Measurements from ENCODE around the gene TMED6.
A peak's percentile ranks its signal among the peaks of the same experiment; 100 is the strongest.

TMED6 gene

DNA sequence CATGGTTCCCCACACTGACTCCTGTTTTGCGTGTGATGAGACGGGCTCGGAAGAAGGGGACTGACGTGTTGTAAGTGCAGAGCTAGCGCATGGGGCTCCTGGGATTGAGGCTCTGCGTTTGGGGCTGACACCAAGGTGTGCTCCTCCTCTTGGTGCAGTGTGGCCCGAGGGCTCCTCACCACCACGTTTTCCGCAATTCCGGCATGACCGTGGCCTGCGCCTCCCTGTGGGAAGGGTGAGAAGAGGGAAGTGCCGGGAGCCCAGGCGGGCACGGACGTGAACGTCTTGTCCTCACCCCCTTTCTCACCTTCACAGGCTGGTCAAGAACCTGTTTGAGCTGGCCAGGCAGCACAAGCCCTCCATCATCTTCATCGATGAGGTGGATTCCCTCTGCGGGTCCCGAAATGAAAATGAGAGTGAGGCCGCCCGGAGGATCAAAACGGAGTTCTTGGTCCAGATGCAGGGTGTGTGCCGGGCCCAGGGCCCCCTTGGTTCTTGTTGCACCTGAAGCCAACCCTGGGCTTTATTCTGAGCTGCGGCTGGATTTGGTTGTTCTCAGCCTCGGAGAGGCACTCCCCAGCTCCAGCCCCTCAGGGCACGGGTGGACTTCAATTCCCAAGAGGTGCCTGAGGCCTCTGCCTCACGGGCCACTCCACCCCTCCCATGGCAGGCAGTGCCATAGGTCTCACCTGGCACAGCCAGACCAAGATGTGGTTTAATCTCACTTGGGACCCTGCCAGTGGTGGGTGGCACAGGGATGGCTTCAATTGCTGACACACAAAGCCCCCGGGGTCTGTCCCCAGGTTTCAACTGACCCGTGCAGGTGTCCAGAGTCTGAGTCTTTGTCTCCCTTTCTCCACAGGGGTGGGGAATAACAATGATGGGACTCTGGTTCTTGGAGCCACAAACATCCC lies 31.5 kb downstream of the TMED6 start:
- Histone ChIP-seq H2BK120ac (ENCODE audit: low read depth, low read length) (no peak overlapping the region), H2AFZ (ENCODE audit: low read length) (no peak overlapping the region), H3K9me3 (replicated peaks in 1 of 2; ENCODE audit: control insufficient read depth in 2 of 2, insufficient read depth in 1 of 2, low read depth in 1 of 2, low read length in 2 of 2) (peaks cover 0 to 2% of the 10 kb centered on the region in 2 donors), H3K36me3 (replicated peaks in 1 of 2; ENCODE audit: control insufficient read depth in 2 of 2, insufficient read depth in 2 of 2, low read length in 2 of 2) (peaks cover 80 to 97% of the 10 kb centered on the region in 2 donors), H3K4me3 (ENCODE audit: low read length in 2 of 2) (no peak overlapping the region), H3K9ac (ENCODE audit: low read depth, low read length, poor library complexity) (peak overlapping the region; percentile 21), H3K27me3 (ENCODE audit: control insufficient read depth in 3 of 3, insufficient read depth in 3 of 3, low read depth in 1 of 3, low read length in 3 of 3) (no peaks in the 10 kb centered on the region), H2BK12ac (ENCODE audit: low read length) (no peak overlapping the region), H4K91ac (ENCODE audit: low read depth, low read length, poor library complexity) (no peak overlapping the region), H3K4me1 (ENCODE audit: control insufficient read depth in 2 of 2, insufficient read depth in 1 of 2, low read depth in 1 of 2, low read length in 2 of 2) (no peaks in the 10 kb centered on the region), H3K79me1 (ENCODE audit: low read depth, low read length) (peaks cover 25% of the 10 kb centered on the region), H2AK5ac (ENCODE audit: low read depth, low read length) (no peak overlapping the region), H3K14ac (ENCODE audit: low read length) (no peak overlapping the region), H3K4ac (ENCODE audit: low read length) (no peak overlapping the region), H2BK15ac (ENCODE audit: low read length) (no peak overlapping the region), H3K23ac (ENCODE audit: low read depth, low read length, poor library complexity) (no peak overlapping the region), H3K4me2 (ENCODE audit: insufficient read depth, low read length, poor library complexity, severe bottlenecking) (no peak overlapping the region), H4K8ac (ENCODE audit: low read depth, low read length) (no peak overlapping the region), H3K27ac (replicated peaks; ENCODE audit: low read length) (no peak overlapping the region), H3K18ac (ENCODE audit: low read length) (no peak overlapping the region), H2BK5ac (ENCODE audit: low read length) (peak overlapping the region; percentile 69)
- no peak for DNase-seq (ENCODE audit: low spot score)
- WGBS, 2 donors (ENCODE audit: extremely low coverage in 2 of 2, insufficient read length in 2 of 2, insufficient replicate concordance in 1 of 2), result no CpG with 5 or more reads among the region's 30 CpGs

DNA sequence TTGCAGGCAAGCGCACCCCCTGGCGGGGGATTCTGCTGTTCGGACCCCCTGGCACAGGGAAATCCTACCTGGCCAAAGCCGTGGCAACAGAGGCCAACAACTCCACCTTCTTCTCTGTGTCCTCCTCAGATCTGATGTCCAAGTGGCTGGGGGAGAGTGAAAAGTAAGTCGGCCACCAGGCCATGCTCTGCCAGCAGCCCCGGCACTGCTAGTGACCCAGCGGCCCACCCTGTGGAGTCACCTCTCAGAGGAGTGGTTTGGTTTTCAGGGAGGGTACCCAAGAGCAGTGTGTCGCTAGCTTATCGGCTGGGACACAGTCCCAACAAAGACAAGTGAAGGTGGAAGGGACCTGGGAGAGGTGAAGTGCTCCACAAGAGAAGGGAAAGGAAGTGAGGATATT lies 32.2 kb downstream of the TMED6 start:
- Histone ChIP-seq H3K27me3 (ENCODE audit: control insufficient read depth in 3 of 3, insufficient read depth in 3 of 3, low read depth in 1 of 3, low read length in 3 of 3) (no peaks in the 10 kb centered on the region), H3K79me1 (ENCODE audit: low read depth, low read length) (peaks cover 22% of the 10 kb centered on the region), H3K4me2 (ENCODE audit: insufficient read depth, low read length, poor library complexity, severe bottlenecking) (no peak overlapping the region), H3K4me1 (ENCODE audit: control insufficient read depth in 2 of 2, insufficient read depth in 1 of 2, low read depth in 1 of 2, low read length in 2 of 2) (no peaks in the 10 kb centered on the region), H4K91ac (ENCODE audit: low read depth, low read length, poor library complexity) (no peak overlapping the region), H2BK120ac (ENCODE audit: low read depth, low read length) (no peak overlapping the region), H3K4ac (ENCODE audit: low read length) (no peak overlapping the region), H3K4me3 (ENCODE audit: low read length in 2 of 2) (no peak overlapping the region), H2AK5ac (ENCODE audit: low read depth, low read length) (no peak overlapping the region), H3K14ac (ENCODE audit: low read length) (no peak overlapping the region), H2BK12ac (ENCODE audit: low read length) (no peak overlapping the region), H3K18ac (ENCODE audit: low read length) (no peak overlapping the region), H3K9me3 (replicated peaks in 1 of 2; ENCODE audit: control insufficient read depth in 2 of 2, insufficient read depth in 1 of 2, low read depth in 1 of 2, low read length in 2 of 2) (peaks cover 0 to 2% of the 10 kb centered on the region in 2 donors), H2AFZ (ENCODE audit: low read length) (no peak overlapping the region), H3K36me3 (replicated peaks in 1 of 2; ENCODE audit: control insufficient read depth in 2 of 2, insufficient read depth in 2 of 2, low read length in 2 of 2) (peaks cover 78 to 97% of the 10 kb centered on the region in 2 donors), H2BK5ac (ENCODE audit: low read length) (no peak overlapping the region), H3K27ac (replicated peaks; ENCODE audit: low read length) (no peak overlapping the region), H2BK15ac (ENCODE audit: low read length) (no peak overlapping the region), H3K9ac (ENCODE audit: low read depth, low read length, poor library complexity) (no peak overlapping the region), H3K23ac (ENCODE audit: low read depth, low read length, poor library complexity) (no peak overlapping the region), H4K8ac (ENCODE audit: low read depth, low read length) (no peak overlapping the region)
- no CpG with 5 or more reads among the region's 9 CpGs for WGBS, 2 donors (ENCODE audit: extremely low coverage in 2 of 2, insufficient read length in 2 of 2, insufficient replicate concordance in 1 of 2)
- no peak for DNase-seq (ENCODE audit: low spot score)

GRCh38 chr16:69318911-69319289 lies 32.7 kb downstream of the TMED6 start:
- H3K14ac ChIP-seq (ENCODE audit: low read length), result no peak overlapping the region
- H3K18ac ChIP-seq (ENCODE audit: low read length), result no peak overlapping the region
- H3K4me2 ChIP-seq (ENCODE audit: insufficient read depth, low read length, poor library complexity, severe bottlenecking), result no peak overlapping the region
- H2AK5ac ChIP-seq (ENCODE audit: low read depth, low read length), result no peak overlapping the region
- no peaks in the 10 kb centered on the region for H3K27me3 ChIP-seq (ENCODE audit: control insufficient read depth in 3 of 3, insufficient read depth in 3 of 3, low read depth in 1 of 3, low read length in 3 of 3)
- WGBS, 2 donors (ENCODE audit: extremely low coverage in 2 of 2, insufficient read length in 2 of 2, insufficient replicate concordance in 1 of 2), result no CpG with 5 or more reads among the region's 10 CpGs
- no peak overlapping the region for H3K4ac ChIP-seq (ENCODE audit: low read length)
- no peak overlapping the region for H4K91ac ChIP-seq (ENCODE audit: low read depth, low read length, poor library complexity)
- no peak overlapping the region for H2AFZ ChIP-seq (ENCODE audit: low read length)
- peak overlapping the region in 1 of 2 donors; percentile 8 for H3K4me3 ChIP-seq (ENCODE audit: low read length in 2 of 2)
- H3K9me3 ChIP-seq (replicated peaks in 1 of 2; ENCODE audit: control insufficient read depth in 2 of 2, insufficient read depth in 1 of 2, low read depth in 1 of 2, low read length in 2 of 2), result peaks cover 0 to 2% of the 10 kb centered on the region in 2 donors
- no peak overlapping the region for H2BK5ac ChIP-seq (ENCODE audit: low read length)
- no peak overlapping the region for H3K23ac ChIP-seq (ENCODE audit: low read depth, low read length, poor library complexity)
- no peak overlapping the region for H3K27ac ChIP-seq (replicated peaks; ENCODE audit: low read length)
- H3K4me1 ChIP-seq (ENCODE audit: control insufficient read depth in 2 of 2, insufficient read depth in 1 of 2, low read depth in 1 of 2, low read length in 2 of 2), result no peaks in the 10 kb centered on the region
- peaks cover 76 to 97% of the 10 kb centered on the region in 2 donors for H3K36me3 ChIP-seq (replicated peaks in 1 of 2; ENCODE audit: control insufficient read depth in 2 of 2, insufficient read depth in 2 of 2, low read length in 2 of 2)
- peak overlapping the region; percentile 2 for H3K9ac ChIP-seq (ENCODE audit: low read depth, low read length, poor library complexity)
- no peak overlapping the region for H2BK12ac ChIP-seq (ENCODE audit: low read length)
- H2BK120ac ChIP-seq (ENCODE audit: low read depth, low read length), result no peak overlapping the region
- no peak for DNase-seq (ENCODE audit: low spot score)
- no peak overlapping the region for H2BK15ac ChIP-seq (ENCODE audit: low read length)
- H4K8ac ChIP-seq (ENCODE audit: low read depth, low read length), result no peak overlapping the region
- H3K79me1 ChIP-seq (ENCODE audit: low read depth, low read length), result peaks cover 19% of the 10 kb centered on the region

GRCh38 chr16:69318177-69318910 lies 33.2 kb downstream of the TMED6 start:
- no peak overlapping the region for H3K14ac ChIP-seq (ENCODE audit: low read length)
- no peak overlapping the region for H2BK120ac ChIP-seq (ENCODE audit: low read depth, low read length)
- H2AK5ac ChIP-seq (ENCODE audit: low read depth, low read length), result no peak overlapping the region
- peaks cover 0 to 1% of the 10 kb centered on the region in 2 donors for H3K9me3 ChIP-seq (replicated peaks in 1 of 2; ENCODE audit: control insufficient read depth in 2 of 2, insufficient read depth in 1 of 2, low read depth in 1 of 2, low read length in 2 of 2)
- H3K4ac ChIP-seq (ENCODE audit: low read length), result no peak overlapping the region
- H4K91ac ChIP-seq (ENCODE audit: low read depth, low read length, poor library complexity), result no peak overlapping the region
- no CpG with 5 or more reads among the region's 30 CpGs for WGBS, 2 donors (ENCODE audit: extremely low coverage in 2 of 2, insufficient read length in 2 of 2, insufficient replicate concordance in 1 of 2)
- no peak overlapping the region for H3K4me2 ChIP-seq (ENCODE audit: insufficient read depth, low read length, poor library complexity, severe bottlenecking)
- H2BK5ac ChIP-seq (ENCODE audit: low read length), result no peak overlapping the region
- no peaks in the 10 kb centered on the region for H3K27me3 ChIP-seq (ENCODE audit: control insufficient read depth in 3 of 3, insufficient read depth in 3 of 3, low read depth in 1 of 3, low read length in 3 of 3)
- H3K23ac ChIP-seq (ENCODE audit: low read depth, low read length, poor library complexity), result no peak overlapping the region
- H3K79me1 ChIP-seq (ENCODE audit: low read depth, low read length), result peaks cover 18% of the 10 kb centered on the region
- no peak overlapping the region for H2AFZ ChIP-seq (ENCODE audit: low read length)
- peaks cover 76 to 97% of the 10 kb centered on the region in 2 donors for H3K36me3 ChIP-seq (replicated peaks in 1 of 2; ENCODE audit: control insufficient read depth in 2 of 2, insufficient read depth in 2 of 2, low read length in 2 of 2)
- H3K4me3 ChIP-seq (ENCODE audit: low read length in 2 of 2), result no peak overlapping the region
- H3K18ac ChIP-seq (ENCODE audit: low read length), result no peak overlapping the region
- H3K9ac ChIP-seq (ENCODE audit: low read depth, low read length, poor library complexity), result no peak overlapping the region
- H3K4me1 ChIP-seq (ENCODE audit: control insufficient read depth in 2 of 2, insufficient read depth in 1 of 2, low read depth in 1 of 2, low read length in 2 of 2), result no peaks in the 10 kb centered on the region
- H2BK15ac ChIP-seq (ENCODE audit: low read length), result no peak overlapping the region
- no peak overlapping the region for H3K27ac ChIP-seq (replicated peaks; ENCODE audit: low read length)
- H2BK12ac ChIP-seq (ENCODE audit: low read length), result no peak overlapping the region
- DNase-seq (ENCODE audit: low spot score), result no peak
- H4K8ac ChIP-seq (ENCODE audit: low read depth, low read length), result no peak overlapping the region

Measured in neuronal stem cell (in vitro differentiated cells).